HCT116 (cell line): Measurements from ENCODE around the gene MINK1. TPM values are rescaled to one million over a fixed set of nuclear protein-coding genes. Genes with fewer than 3 reads are reported as not detected.

Experiments
- ATAC-seq: fragments of 200-7000 bp; cut with Tn5 transposase; 2 replicates; pipeline ENCODE4 v1.9.1; 2020; ENCODE audit warnings: mild to moderate bottlenecking, moderate library complexity
- BruUV-seq: library from RNA; stranded (reverse); fragments of 400-500 nt; replicated peaks from 2 replicates; lab custom pipeline; 2021; lab: Mats Ljungman, UMichigan
- CTCF ChIA-PET: fragments of 300-600 bp; sonication (Branson Sonifier 250); formaldehyde crosslinking; loops from one replicate; lab custom pipeline; 2021; ENCODE audit warnings: antibody characterized with exemption; lab: Charles Lee
- POLR2A ChIA-PET: fragments of 300-600, 350-600 bp; sonication (Branson Sonifier 250); formaldehyde crosslinking; loops from one replicate; lab custom pipeline; 2021; ENCODE audit warnings: antibody characterized with exemption; lab: Charles Lee
- RAD21 ChIA-PET, 2 experiments: fragments of 300-600 bp; sonication (Branson Sonifier 250); formaldehyde crosslinking; loops; one replicate each; lab custom pipeline; 2023; ENCODE audit warnings: low total read pairs in 2 of 2; ENCODE audit not compliant: uncharacterized antibody in 2 of 2, unreplicated experiment in 2 of 2, low non-redundant PET in 1 of 2; lab: Charles Lee
- DNase-seq: peaks from one replicate; pipeline ENCODE4 v3.0.0-alpha.2; 2010; ENCODE audit warnings: low read depth, low spot score
- H2AFZ ChIP-seq: fragments of 200-600 bp; shearing (Covaris generic), sonication (generic); 2 replicates; pipeline ENCODE4 v1.6.1; 2017; ENCODE audit warnings: low read depth, mixed run types, mixed read lengths, antibody characterized with exemption, low read length; ENCODE audit not compliant: poor library complexity, severe bottlenecking
- H3K27ac ChIP-seq: 2 replicates; pipeline ENCODE4 v1.5.1; 2012; ENCODE audit warnings: low read depth, low read length
- H3K27me3 ChIP-seq: fragments of 200-600 bp; sonication (generic); 2 replicates; pipeline ENCODE4 v1.6.1; 2016; ENCODE audit warnings: mixed run types, low read length, mixed read lengths; ENCODE audit not compliant: insufficient read depth
- H3K36me3 ChIP-seq, 2 experiments: fragments of 200-500 bp in 1 of 2; fragments of 200-600 bp in 1 of 2; sonication (Bioruptor generic) in 1 of 2; sonication (generic) in 1 of 2; 2 replicates each; pipeline versions ENCODE4 v1.5.1 to v1.6.1; 2014 to 2016; ENCODE audit warnings: low read length in 2 of 2, inconsistent platforms in 1 of 2, mixed read lengths in 1 of 2, mixed run types in 1 of 2; ENCODE audit not compliant: insufficient read depth in 2 of 2, control insufficient read depth in 1 of 2
- H3K4me1 ChIP-seq, 2 experiments: fragments of 200-600 bp in 1 of 2; sonication (generic) in 1 of 2; 2 replicates each; pipeline versions ENCODE4 v1.5.1 to v1.6.1; 2012 to 2017; ENCODE audit warnings: low read length in 2 of 2, inconsistent platforms in 1 of 2, mild to moderate bottlenecking in 1 of 2, mixed read lengths in 1 of 2, mixed run types in 1 of 2, moderate library complexity in 1 of 2; ENCODE audit not compliant: insufficient read depth in 2 of 2, control insufficient read depth in 1 of 2
- H3K4me2 ChIP-seq: fragments of 200-600 bp; sonication (generic); 2 replicates; pipeline ENCODE4 v1.6.1; 2017; ENCODE audit warnings: mixed run types, low read length, mixed read lengths
- H3K4me3 ChIP-seq, 2 experiments: fragments of 200-600 bp in 1 of 2; sonication (generic) in 1 of 2; replicated peaks in 1 of 2; 2 replicates each; pipeline ENCODE4 v1.5.1; 2011 to 2016; ENCODE audit warnings: low read length in 2 of 2, control low read depth in 1 of 2, low read depth in 1 of 2, mild to moderate bottlenecking in 1 of 2, mixed read lengths in 1 of 2, mixed run types in 1 of 2
- H3K79me2 ChIP-seq: fragments of 200-600 bp; sonication (generic); 2 replicates; pipeline ENCODE4 v1.6.1; 2017; ENCODE audit warnings: mild to moderate bottlenecking, mixed run types, low read length, moderate library complexity, mixed read lengths; ENCODE audit not compliant: insufficient read depth
- H3K9ac ChIP-seq: fragments of 200-600 bp; sonication (generic); 2 replicates; pipeline ENCODE4 v1.6.1; 2016; ENCODE audit warnings: low read length, mixed read lengths
- H3K9me2 ChIP-seq: fragments of 200-600 bp; sonication (generic), shearing (Covaris generic); 2 replicates; pipeline ENCODE4 v1.6.1; 2017; ENCODE audit warnings: mixed run types, mild to moderate bottlenecking, moderate library complexity; ENCODE audit not compliant: insufficient read depth
- H3K9me3 ChIP-seq, 2 experiments: fragments of 200-500 bp in 1 of 2; fragments of 200-600 bp in 1 of 2; sonication (Bioruptor generic) in 1 of 2; sonication (generic) in 1 of 2; 2 replicates each; pipeline ENCODE4 v1.6.1; 2014 to 2017; ENCODE audit warnings: low read length in 2 of 2, mixed read lengths in 2 of 2, inconsistent platforms in 1 of 2, low read depth in 1 of 2, mild to moderate bottlenecking in 1 of 2, mixed run types in 1 of 2, moderate library complexity in 1 of 2; ENCODE audit not compliant: control insufficient read depth in 1 of 2, insufficient read depth in 1 of 2
- H4K20me1 ChIP-seq: fragments of 200-600 bp; sonication (generic), shearing (Covaris generic); 2 replicates; pipeline ENCODE4 v1.6.1; 2017; ENCODE audit warnings: mixed run types, mild to moderate bottlenecking, moderate library complexity; ENCODE audit not compliant: insufficient read depth
- CBX3 ChIP-seq: IDR thresholded peaks from 2 replicates; pipeline ENCODE4 v1.6.1; 2012; ENCODE audit warnings: low read depth
- CEBPB ChIP-seq: IDR thresholded peaks from 2 replicates; pipeline ENCODE4 v1.6.1; 2012; ENCODE audit warnings: low read depth
- EGR1 ChIP-seq: IDR thresholded peaks from 2 replicates; pipeline ENCODE4 v1.6.1; 2012; ENCODE audit warnings: low read depth
- ELF1 ChIP-seq: IDR thresholded peaks from 2 replicates; pipeline ENCODE4 v1.6.1; 2012; ENCODE audit warnings: low read depth, borderline replicate concordance
- EZH2 ChIP-seq: fragments of 200-600 bp; sonication (generic); IDR thresholded peaks from 2 replicates; pipeline ENCODE4 v1.6.1; 2017; ENCODE audit warnings: antibody characterized with exemption, mixed run types
- EZH2phosphoT487 ChIP-seq: fragments of 200-600 bp; IDR thresholded peaks from 2 replicates; pipeline ENCODE4 v1.6.1; 2018; ENCODE audit warnings: antibody characterized with exemption, borderline replicate concordance
- FOSL1 ChIP-seq: IDR thresholded peaks from 2 replicates; pipeline ENCODE4 v1.6.1; 2012; ENCODE audit warnings: low read depth
- JUND ChIP-seq: IDR thresholded peaks from 2 replicates; pipeline ENCODE4 v1.6.1; 2012
- POLR2A ChIP-seq: IDR thresholded peaks from 2 replicates; pipeline ENCODE4 v1.7.0; 2011; ENCODE audit warnings: borderline replicate concordance; ENCODE audit not compliant: insufficient read depth, insufficient read length; ENCODE audit errors: extremely low read depth
- POLR2AphosphoS5 ChIP-seq: IDR thresholded peaks from 2 replicates; pipeline ENCODE4 v1.6.1; 2011; ENCODE audit warnings: mild to moderate bottlenecking, low read depth, low read length, moderate library complexity
- RAD21 ChIP-seq: IDR thresholded peaks from 2 replicates; pipeline ENCODE4 v1.6.1; 2012; ENCODE audit warnings: low read depth, mild to moderate bottlenecking
- SIN3A ChIP-seq: IDR thresholded peaks from 2 replicates; pipeline ENCODE4 v1.6.1; 2012; ENCODE audit warnings: low read depth
- SP1 ChIP-seq: IDR thresholded peaks from 2 replicates; pipeline ENCODE4 v1.6.1; 2012; ENCODE audit warnings: low read depth
- SRF ChIP-seq: IDR thresholded peaks from 2 replicates; pipeline ENCODE4 v1.6.1; 2012; ENCODE audit warnings: low read depth
- YY1 ChIP-seq: IDR thresholded peaks from 2 replicates; pipeline ENCODE4 v1.6.1; 2011; ENCODE audit warnings: low read length, low read depth, moderate library complexity, mild to moderate bottlenecking; ENCODE audit not compliant: insufficient replicate concordance; ENCODE audit errors: extremely low read depth
- ZNF274 ChIP-seq: fragments of 200-500 bp; sonication (Bioruptor generic); IDR thresholded peaks from 2 replicates; pipeline ENCODE4 v1.6.1; 2014; ENCODE audit warnings: mild to moderate bottlenecking, low read depth, low read length, inconsistent platforms
- intact Hi-C: fragments of 100-400 bp; cut with micrococcal nuclease; formaldehyde crosslinking; loops from 2 replicates; pipeline ENCODE4 v1.10.0; 2022
- total RNA-seq: library from RNA; stranded (reverse); gene quantifications from one replicate; pipeline ENCODE4 v1.2.1, GENCODE V29; 2021; ENCODE audit not compliant: unreplicated experiment
- TF ChIP-seq, protein P1 (sequence below): IDR thresholded peaks from 2 replicates; pipeline ENCODE4 v1.6.1; 2011; ENCODE audit warnings: mild to moderate bottlenecking, low read length, moderate library complexity; ENCODE audit not compliant: insufficient replicate concordance; ENCODE audit errors: extremely low read depth
- TF ChIP-seq, protein P2 (sequence below), 3 experiments: fragments of 200-600 bp in 1 of 3; sonication (generic) in 1 of 3; IDR thresholded peaks in 2 of 3; conservative IDR thresholded peaks in 1 of 3; 2 replicates each; pipeline ENCODE4 v1.5.1; 2012 to 2017; ENCODE audit warnings: low read depth in 2 of 3, low read length in 2 of 3, antibody characterized with exemption in 1 of 3, borderline replicate concordance in 1 of 3, control low read depth in 1 of 3, mild to moderate bottlenecking in 1 of 3, mixed read lengths in 1 of 3, mixed run types in 1 of 3, moderate library complexity in 1 of 3; ENCODE audit not compliant: insufficient read depth in 1 of 3
- TF ChIP-seq, protein P3 (sequence below): IDR thresholded peaks from 2 replicates; pipeline ENCODE4 v1.6.1; 2012

The MINK1 gene
- total RNA-seq, 1 experiment from 2014 or later: 85.2 TPM

- TF ChIP-seq ZNF274: no peak
- no peak for TF ChIP-seq SP1
- TF ChIP-seq EZH2: no peak
Measured at GRCh38 chr17:4833178-4833940, at the start of gene MINK1 (continued).

- H3K9me3 ChIP-seq: no peaks in the 10 kb centered on the region
- H3K9ac ChIP-seq: no peak overlapping the region
- H3K9me2 ChIP-seq: no peaks in the 10 kb centered on the region
- H3K79me2 ChIP-seq: peaks cover 8% of the 10 kb centered on the region; the same call in 1 of the 2 replicates
- no TSS peak for BruUV-seq
- no peaks in the 10 kb centered on the region for H3K27me3 ChIP-seq
- H2AFZ ChIP-seq: no peak overlapping the region
- intact Hi-C loops: no loop called here
- no peak overlapping the region for H3K4me3 ChIP-seq
- DNase-seq (no peak), ATAC-seq (no peak)
- H3K4me2 ChIP-seq: no peak overlapping the region
- POLR2A ChIA-PET: no interaction called here
- CTCF ChIA-PET: no interaction called here
- H4K20me1 ChIP-seq: no peaks in the 10 kb centered on the region
- no peak overlapping the region for H3K27ac ChIP-seq
- peaks cover 19 to 32% of the 10 kb centered on the region in 2 experiments for H3K4me1 ChIP-seq
- no peaks in the 10 kb centered on the region for H3K36me3 ChIP-seq
- RAD21 ChIA-PET: no interaction called here
- TF ChIP-seq, protein P1, sequence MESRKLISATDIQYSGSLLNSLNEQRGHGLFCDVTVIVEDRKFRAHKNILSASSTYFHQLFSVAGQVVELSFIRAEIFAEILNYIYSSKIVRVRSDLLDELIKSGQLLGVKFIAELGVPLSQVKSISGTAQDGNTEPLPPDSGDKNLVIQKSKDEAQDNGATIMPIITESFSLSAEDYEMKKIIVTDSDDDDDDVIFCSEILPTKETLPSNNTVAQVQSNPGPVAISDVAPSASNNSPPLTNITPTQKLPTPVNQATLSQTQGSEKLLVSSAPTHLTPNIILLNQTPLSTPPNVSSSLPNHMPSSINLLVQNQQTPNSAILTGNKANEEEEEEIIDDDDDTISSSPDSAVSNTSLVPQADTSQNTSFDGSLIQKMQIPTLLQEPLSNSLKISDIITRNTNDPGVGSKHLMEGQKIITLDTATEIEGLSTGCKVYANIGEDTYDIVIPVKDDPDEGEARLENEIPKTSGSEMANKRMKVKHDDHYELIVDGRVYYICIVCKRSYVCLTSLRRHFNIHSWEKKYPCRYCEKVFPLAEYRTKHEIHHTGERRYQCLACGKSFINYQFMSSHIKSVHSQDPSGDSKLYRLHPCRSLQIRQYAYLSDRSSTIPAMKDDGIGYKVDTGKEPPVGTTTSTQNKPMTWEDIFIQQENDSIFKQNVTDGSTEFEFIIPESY: no peak
- TF ChIP-seq FOSL1 (no peak), YY1 (no peak), POLR2A (no peak), EZH2phosphoT487 (no peak), ZNF274 (no peak), EGR1 (no peak), ELF1 (no peak), CBX3 (no peak), SP1 (no peak), SRF (no peak), SIN3A (no peak), CEBPB (no peak), POLR2AphosphoS5 (no peak), RAD21 (no peak), EZH2 (no peak), JUND (no peak)
- TF ChIP-seq, protein P2, sequence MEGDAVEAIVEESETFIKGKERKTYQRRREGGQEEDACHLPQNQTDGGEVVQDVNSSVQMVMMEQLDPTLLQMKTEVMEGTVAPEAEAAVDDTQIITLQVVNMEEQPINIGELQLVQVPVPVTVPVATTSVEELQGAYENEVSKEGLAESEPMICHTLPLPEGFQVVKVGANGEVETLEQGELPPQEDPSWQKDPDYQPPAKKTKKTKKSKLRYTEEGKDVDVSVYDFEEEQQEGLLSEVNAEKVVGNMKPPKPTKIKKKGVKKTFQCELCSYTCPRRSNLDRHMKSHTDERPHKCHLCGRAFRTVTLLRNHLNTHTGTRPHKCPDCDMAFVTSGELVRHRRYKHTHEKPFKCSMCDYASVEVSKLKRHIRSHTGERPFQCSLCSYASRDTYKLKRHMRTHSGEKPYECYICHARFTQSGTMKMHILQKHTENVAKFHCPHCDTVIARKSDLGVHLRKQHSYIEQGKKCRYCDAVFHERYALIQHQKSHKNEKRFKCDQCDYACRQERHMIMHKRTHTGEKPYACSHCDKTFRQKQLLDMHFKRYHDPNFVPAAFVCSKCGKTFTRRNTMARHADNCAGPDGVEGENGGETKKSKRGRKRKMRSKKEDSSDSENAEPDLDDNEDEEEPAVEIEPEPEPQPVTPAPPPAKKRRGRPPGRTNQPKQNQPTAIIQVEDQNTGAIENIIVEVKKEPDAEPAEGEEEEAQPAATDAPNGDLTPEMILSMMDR (IDR thresholded peaks at IDR 0.05 in 2 of 3, conservative IDR thresholded peaks at IDR 0.05 in 1 of 3; ENCODE audit: borderline replicate concordance in 1 of 3, insufficient read depth in 1 of 3, low read depth in 2 of 3, low read length in 2 of 3): no peak
- TF ChIP-seq, protein P3, sequence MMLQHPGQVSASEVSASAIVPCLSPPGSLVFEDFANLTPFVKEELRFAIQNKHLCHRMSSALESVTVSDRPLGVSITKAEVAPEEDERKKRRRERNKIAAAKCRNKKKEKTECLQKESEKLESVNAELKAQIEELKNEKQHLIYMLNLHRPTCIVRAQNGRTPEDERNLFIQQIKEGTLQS: no peak
Measured at GRCh38 chr17:4785311-4786105, 47.6 kb upstream of the MINK1 start.
